ENCODE measurements around the gene KRTAP12-2.

Gene KRTAP12-2

DNA sequence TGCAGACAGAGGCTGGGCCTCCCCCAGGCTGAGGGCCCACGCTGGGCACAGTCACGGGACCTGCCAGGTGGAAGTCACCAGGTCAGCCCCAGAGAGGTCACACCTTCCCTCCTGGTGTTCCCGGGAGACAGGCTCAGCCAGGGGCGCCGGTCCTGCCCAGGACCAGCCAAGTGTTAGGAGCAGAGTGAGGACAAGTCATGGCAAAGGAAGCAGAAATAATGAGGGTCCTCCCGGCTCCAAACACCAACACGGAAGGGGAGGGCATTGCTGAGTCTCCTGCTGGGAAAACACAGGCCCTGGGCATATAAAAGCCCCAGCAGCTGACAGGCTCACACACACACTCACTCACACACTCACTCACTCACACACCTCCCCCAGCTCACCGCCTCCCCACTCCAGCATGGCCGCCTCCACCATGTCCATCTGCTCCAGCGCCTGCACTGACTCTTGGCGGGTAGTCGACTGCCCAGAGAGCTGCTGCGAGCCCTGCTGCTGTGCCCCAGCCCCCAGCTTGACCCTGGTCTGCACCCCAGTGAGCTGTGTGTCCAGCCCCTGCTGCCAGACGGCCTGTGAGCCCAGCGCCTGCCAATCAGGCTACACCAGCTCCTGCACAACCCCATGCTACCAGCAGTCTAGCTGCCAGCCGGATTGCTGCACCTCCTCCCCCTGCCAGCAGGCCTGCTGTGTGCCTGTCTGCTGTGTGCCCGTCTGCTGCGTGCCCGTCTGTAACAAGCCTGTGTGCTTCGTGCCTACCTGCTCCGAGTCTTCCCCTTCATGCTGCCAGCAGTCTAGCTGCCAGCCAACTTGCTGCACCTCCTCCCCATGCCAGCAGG lies 29.5 kb downstream of the KRTAP12-2 start, which contains the start of gene KRTAP10-10:
Gene KRTAP10-10 (plus strand): TSS at position 339 of the 833 bp plus-strand sequence. CDS start 62 bp downstream, at position 401.
- H3K27me3 ChIP-seq (ENCODE audit: low read depth, low read length), result no peaks in the 10 kb centered on the region; the same call in 1 of the 2 replicates
- no peak within 1 kb of the TSS for H3K27ac ChIP-seq (ENCODE audit: low read length)
- 0 out of 2 replicates have a peak, but pooled peaks cover 4% of the 10 kb centered on the region for H3K9me3 ChIP-seq (ENCODE audit: insufficient read depth, low read length)
- no peaks in the 10 kb centered on the region for H3K4me1 ChIP-seq (ENCODE audit: low read length)
- H3K4me2 ChIP-seq (ENCODE audit: low read length), result no peak within 1 kb of the TSS
- TF ChIP-seq EZH2phosphoT487 (IDR thresholded peaks at IDR 0.05; ENCODE audit: low read depth), result no peak
- TF ChIP-seq, protein P1, sequence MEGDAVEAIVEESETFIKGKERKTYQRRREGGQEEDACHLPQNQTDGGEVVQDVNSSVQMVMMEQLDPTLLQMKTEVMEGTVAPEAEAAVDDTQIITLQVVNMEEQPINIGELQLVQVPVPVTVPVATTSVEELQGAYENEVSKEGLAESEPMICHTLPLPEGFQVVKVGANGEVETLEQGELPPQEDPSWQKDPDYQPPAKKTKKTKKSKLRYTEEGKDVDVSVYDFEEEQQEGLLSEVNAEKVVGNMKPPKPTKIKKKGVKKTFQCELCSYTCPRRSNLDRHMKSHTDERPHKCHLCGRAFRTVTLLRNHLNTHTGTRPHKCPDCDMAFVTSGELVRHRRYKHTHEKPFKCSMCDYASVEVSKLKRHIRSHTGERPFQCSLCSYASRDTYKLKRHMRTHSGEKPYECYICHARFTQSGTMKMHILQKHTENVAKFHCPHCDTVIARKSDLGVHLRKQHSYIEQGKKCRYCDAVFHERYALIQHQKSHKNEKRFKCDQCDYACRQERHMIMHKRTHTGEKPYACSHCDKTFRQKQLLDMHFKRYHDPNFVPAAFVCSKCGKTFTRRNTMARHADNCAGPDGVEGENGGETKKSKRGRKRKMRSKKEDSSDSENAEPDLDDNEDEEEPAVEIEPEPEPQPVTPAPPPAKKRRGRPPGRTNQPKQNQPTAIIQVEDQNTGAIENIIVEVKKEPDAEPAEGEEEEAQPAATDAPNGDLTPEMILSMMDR (IDR thresholded peaks at IDR 0.05; ENCODE audit: low read depth, low read length), result no peak
- H3K79me2 ChIP-seq (ENCODE audit: low read length), result no peaks in the 10 kb centered on the region
- H3K4me3 ChIP-seq (ENCODE audit: low read length), result no peak within 1 kb of the TSS
- H3K9ac ChIP-seq (ENCODE audit: low read length), result no peak within 1 kb of the TSS
- H4K20me1 ChIP-seq (ENCODE audit: insufficient read depth, low read length), result no peaks in the 10 kb centered on the region
- no peak within 1 kb of the TSS for H2AFZ ChIP-seq (ENCODE audit: low read depth, low read length)
- no peaks in the 10 kb centered on the region for H3K36me3 ChIP-seq (replicated peaks; ENCODE audit: low read depth, low read length)

DNA sequence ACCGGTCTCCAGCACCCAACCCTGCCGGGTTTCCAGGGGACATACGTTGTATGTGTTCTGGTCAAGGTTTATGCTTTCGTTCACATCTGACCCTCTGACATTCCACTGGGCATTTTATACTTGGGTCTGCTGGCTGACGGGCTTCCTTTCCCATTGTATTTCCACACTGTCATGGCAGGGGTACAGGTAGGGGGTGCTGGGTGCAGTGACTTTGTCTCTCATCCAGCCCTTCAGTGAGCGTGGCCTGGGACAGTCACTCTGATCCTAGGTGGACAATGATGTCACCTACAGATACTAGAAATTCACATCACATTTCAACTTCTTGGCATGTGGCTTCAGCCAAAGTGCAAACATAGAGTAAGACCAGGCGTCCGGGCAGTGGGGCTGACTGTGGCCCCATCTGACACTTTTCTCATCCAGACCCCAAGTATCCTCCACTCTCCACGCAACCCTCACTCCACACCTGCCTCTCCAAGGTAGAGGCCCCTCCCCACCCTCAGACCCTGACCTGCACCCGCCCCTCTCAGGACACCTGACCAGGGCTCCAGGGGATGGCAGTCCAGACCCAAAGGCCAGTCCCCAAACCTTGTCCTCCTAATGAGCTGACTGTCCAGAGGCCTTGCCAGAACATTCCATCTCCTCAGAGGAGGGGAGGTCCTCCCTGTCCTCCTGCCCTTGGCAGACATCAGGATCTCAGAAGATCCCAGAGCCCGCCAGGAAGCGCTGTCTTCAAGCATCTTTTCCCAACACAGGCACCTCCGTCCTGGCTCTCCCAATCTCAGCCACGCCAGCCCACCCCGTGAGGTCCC lies 30.3 kb downstream of the KRTAP12-2 start:
- no peaks in the 10 kb centered on the region for H4K20me1 ChIP-seq (ENCODE audit: insufficient read depth, low read length)
- H3K4me3 ChIP-seq (ENCODE audit: low read length), result no peak overlapping the region
- H3K79me2 ChIP-seq (ENCODE audit: low read length), result no peaks in the 10 kb centered on the region
- no peaks in the 10 kb centered on the region for H3K4me1 ChIP-seq (ENCODE audit: low read length)
- H2AFZ ChIP-seq (ENCODE audit: low read depth, low read length), result no peak overlapping the region
- no peak overlapping the region for H3K27ac ChIP-seq (ENCODE audit: low read length)
- H3K9me3 ChIP-seq (ENCODE audit: insufficient read depth, low read length), result 0 out of 2 replicates have a peak, but pooled peaks cover 4% of the 10 kb centered on the region
- H3K36me3 ChIP-seq (replicated peaks; ENCODE audit: low read depth, low read length), result no peaks in the 10 kb centered on the region
- no peaks in the 10 kb centered on the region; the same call in 1 of the 2 replicates for H3K27me3 ChIP-seq (ENCODE audit: low read depth, low read length)
- H3K9ac ChIP-seq (ENCODE audit: low read length), result no peak overlapping the region
- no peak overlapping the region for H3K4me2 ChIP-seq (ENCODE audit: low read length)
- TF ChIP-seq, protein P1 (IDR thresholded peaks at IDR 0.05; ENCODE audit: low read depth, low read length), result no peak
- no peak for TF ChIP-seq EZH2phosphoT487 (IDR thresholded peaks at IDR 0.05; ENCODE audit: low read depth)

GRCh38 chr21:44632067-44632466 lies 34.7 kb downstream of the KRTAP12-2 start:
- H3K4me2 ChIP-seq (ENCODE audit: low read length), result no peak overlapping the region
- TF ChIP-seq, protein P1 (IDR thresholded peaks at IDR 0.05; ENCODE audit: low read depth, low read length), result no peak
- TF ChIP-seq EZH2phosphoT487 (IDR thresholded peaks at IDR 0.05; ENCODE audit: low read depth), result no peak
- H3K4me3 ChIP-seq (ENCODE audit: low read length), result no peak overlapping the region
- no peaks in the 10 kb centered on the region for H3K36me3 ChIP-seq (replicated peaks; ENCODE audit: low read depth, low read length)
- H3K27me3 ChIP-seq (ENCODE audit: low read depth, low read length), result no peaks in the 10 kb centered on the region; the same call in 1 of the 2 replicates
- no peak overlapping the region for H2AFZ ChIP-seq (ENCODE audit: low read depth, low read length)
- no peaks in the 10 kb centered on the region for H4K20me1 ChIP-seq (ENCODE audit: insufficient read depth, low read length)
- no peaks in the 10 kb centered on the region for H3K4me1 ChIP-seq (ENCODE audit: low read length)
- 0 out of 2 replicates have a peak, but pooled peaks cover 6% of the 10 kb centered on the region for H3K9me3 ChIP-seq (ENCODE audit: insufficient read depth, low read length)
- no peaks in the 10 kb centered on the region for H3K79me2 ChIP-seq (ENCODE audit: low read length)
- H3K27ac ChIP-seq (ENCODE audit: low read length), result no peak overlapping the region
- no peak overlapping the region for H3K9ac ChIP-seq (ENCODE audit: low read length)

GRCh38 chr21:44630440-44630839 lies 36.3 kb downstream of the KRTAP12-2 start:
- Histone ChIP-seq H3K27me3 (ENCODE audit: low read depth, low read length) (no peaks in the 10 kb centered on the region; the same call in 1 of the 2 replicates), H2AFZ (ENCODE audit: low read depth, low read length) (no peak overlapping the region), H3K4me2 (ENCODE audit: low read length) (no peak overlapping the region)

More at GRCh38 chr21:44630440-44630839, 36.3 kb downstream of the KRTAP12-2 start:
- no peaks in the 10 kb centered on the region for H4K20me1 ChIP-seq (ENCODE audit: insufficient read depth, low read length)
- H3K4me1 ChIP-seq (ENCODE audit: low read length), result no peaks in the 10 kb centered on the region
- no peaks in the 10 kb centered on the region for H3K79me2 ChIP-seq (ENCODE audit: low read length)
- no peak overlapping the region for H3K9ac ChIP-seq (ENCODE audit: low read length)
- 0 out of 2 replicates have a peak, but pooled peaks cover 6% of the 10 kb centered on the region for H3K9me3 ChIP-seq (ENCODE audit: insufficient read depth, low read length)
- TF ChIP-seq, protein P1 (IDR thresholded peaks at IDR 0.05; ENCODE audit: low read depth, low read length), result no peak
- no peak for TF ChIP-seq EZH2phosphoT487 (IDR thresholded peaks at IDR 0.05; ENCODE audit: low read depth)
- H3K4me3 ChIP-seq (ENCODE audit: low read length), result no peak overlapping the region
- H3K27ac ChIP-seq (ENCODE audit: low read length), result no peak overlapping the region
- H3K36me3 ChIP-seq (replicated peaks; ENCODE audit: low read depth, low read length), result no peaks in the 10 kb centered on the region

Data from OCI-LY3 (cell line).